Measurements from ENCODE around the gene ANKRD35.

Gene ANKRD35

GRCh38 chr1:145918992-145919939 lies 33.6 kb upstream of the ANKRD35 start:
- DNase-seq (ENCODE audit: low spot score): peak; percentile 52
- in situ Hi-C loops (cut with MboI; ENCODE audit: low sequenced_read_pairs, unreplicated experiment): no loop called here
- TF ChIP-seq CTCF (IDR thresholded peaks at IDR 0.05; ENCODE audit: borderline replicate concordance, control extremely low read depth, extremely low read depth, insufficient read depth, missing control alignments): no peak

DNA sequence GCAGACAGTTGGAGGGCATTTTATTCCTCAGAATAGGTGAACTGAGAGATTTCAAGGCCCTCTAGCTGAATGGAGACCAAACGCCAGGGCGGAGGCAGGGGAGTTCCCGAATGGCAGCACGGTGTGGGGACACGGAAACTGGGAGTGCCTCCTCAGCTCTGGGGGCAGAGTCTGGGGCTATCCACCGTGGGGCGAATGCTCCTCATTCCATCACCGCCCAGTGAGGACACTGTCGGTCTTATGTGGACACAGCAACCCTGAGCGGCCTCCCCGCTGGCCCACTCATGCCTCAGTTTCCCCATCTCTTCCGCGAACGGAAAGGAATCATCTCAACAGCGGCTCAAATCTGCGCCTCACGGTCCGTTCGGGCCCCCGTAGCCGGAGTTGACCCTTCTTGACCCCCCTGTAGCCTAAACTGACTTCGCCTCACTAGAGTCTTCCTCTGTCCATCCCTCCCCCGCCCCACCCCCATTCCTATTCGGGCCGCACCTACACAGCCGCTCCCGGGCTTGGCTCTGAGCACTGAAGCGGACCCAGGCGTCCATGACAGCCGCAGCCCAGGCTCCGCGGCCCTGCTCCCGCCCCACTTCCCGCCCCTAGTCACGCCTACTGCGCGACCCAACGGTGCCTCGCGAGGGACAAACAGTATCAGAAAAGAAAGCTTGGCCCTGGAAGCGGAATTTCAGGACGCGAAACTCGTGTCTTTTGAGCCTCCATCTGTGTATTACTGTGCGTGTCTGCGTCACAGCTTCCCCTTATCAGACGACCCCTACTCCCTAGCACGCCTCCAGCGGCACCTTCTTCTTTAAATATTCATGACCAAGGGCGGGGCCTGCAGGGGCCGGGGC lies 32.7 kb upstream of the ANKRD35 start, which contains the start of gene PEX11B:
TSS of gene PEX11B (minus strand) at position 574 of the 848 bp plus-strand sequence. CDS start at position 545, 29 bp downstream.
- no peak for TF ChIP-seq CTCF (IDR thresholded peaks at IDR 0.05; ENCODE audit: borderline replicate concordance, control extremely low read depth, extremely low read depth, insufficient read depth, missing control alignments)
- in situ Hi-C loops (cut with MboI; ENCODE audit: low sequenced_read_pairs, unreplicated experiment): no loop called here
- peak; percentile 93 for DNase-seq (ENCODE audit: low spot score)

- TF ChIP-seq CTCF (IDR thresholded peaks at IDR 0.05; ENCODE audit: borderline replicate concordance, control extremely low read depth, extremely low read depth, insufficient read depth, missing control alignments): no peak
- no peak for DNase-seq (ENCODE audit: low spot score)
- in situ Hi-C loops (cut with MboI; ENCODE audit: low sequenced_read_pairs, unreplicated experiment): no loop called here
Measured at GRCh38 chr1:145917595-145917994, 31.9 kb upstream of the ANKRD35 start.

GRCh38 chr1:145916745-145917144 lies 31.1 kb upstream of the ANKRD35 start:
- no peak for TF ChIP-seq CTCF (IDR thresholded peaks at IDR 0.05; ENCODE audit: borderline replicate concordance, control extremely low read depth, extremely low read depth, insufficient read depth, missing control alignments)
- in situ Hi-C loops (cut with MboI; ENCODE audit: low sequenced_read_pairs, unreplicated experiment): no loop called here
- no peak for DNase-seq (ENCODE audit: low spot score)

DNA sequence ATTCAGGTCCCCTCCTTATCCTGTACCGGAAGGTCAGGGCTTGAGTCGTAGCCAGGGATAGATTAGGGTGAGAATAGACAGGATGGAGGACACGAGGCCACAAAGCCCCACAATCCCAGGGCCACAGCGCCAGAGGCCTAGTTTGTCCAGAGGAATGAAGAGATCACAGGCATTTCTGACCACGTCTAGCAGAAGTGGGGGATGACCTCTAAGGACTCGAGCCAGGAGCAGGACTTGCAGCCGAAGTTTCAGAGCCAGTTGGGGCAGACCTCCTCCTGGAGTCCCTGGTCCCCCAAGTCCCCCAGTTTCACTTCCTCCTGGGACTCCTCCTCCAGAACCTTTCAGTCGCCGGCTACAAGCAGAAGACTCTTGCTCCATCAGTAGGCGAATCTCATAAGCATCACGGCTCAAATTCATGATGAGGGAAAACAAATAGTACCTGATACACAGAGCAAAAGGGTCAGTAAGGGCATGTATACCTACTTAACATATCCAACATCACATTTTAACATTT lies 26.5 kb upstream of the ANKRD35 start:
- DNase-seq (ENCODE audit: low spot score): no peak
- no peak for TF ChIP-seq CTCF (IDR thresholded peaks at IDR 0.05; ENCODE audit: borderline replicate concordance, control extremely low read depth, extremely low read depth, insufficient read depth, missing control alignments)
- in situ Hi-C loops (cut with MboI; ENCODE audit: low sequenced_read_pairs, unreplicated experiment): no loop called here

DNA sequence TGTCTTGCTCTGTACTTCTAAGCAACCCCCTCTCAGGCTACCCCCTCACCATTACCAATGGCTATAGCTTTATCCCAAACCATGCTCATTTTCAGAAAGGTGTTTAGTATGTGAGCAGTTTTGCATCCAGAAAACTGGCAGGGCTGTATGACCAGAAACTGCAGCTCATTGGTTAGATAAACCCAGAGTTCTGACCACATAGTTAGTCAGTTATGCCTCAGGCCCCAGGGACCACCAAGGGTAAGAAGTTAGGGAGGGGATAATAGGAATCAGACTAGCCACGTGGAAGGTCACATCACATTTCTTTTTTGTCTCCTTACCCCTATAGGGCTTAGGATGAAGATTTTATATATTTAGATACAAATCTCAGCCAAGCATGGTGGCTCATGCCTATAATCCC lies 23.0 kb upstream of the ANKRD35 start:
- in situ Hi-C loops (cut with MboI; ENCODE audit: low sequenced_read_pairs, unreplicated experiment): no loop called here
- no peak for TF ChIP-seq CTCF (IDR thresholded peaks at IDR 0.05; ENCODE audit: borderline replicate concordance, control extremely low read depth, extremely low read depth, insufficient read depth, missing control alignments)
- no peak for DNase-seq (ENCODE audit: low spot score)
